Hepatocyte (in vitro differentiated cells): ENCODE data around the gene MRE11.

ENCODE experiments used
- EZH2 ChIP-seq: fragments of 200-600 bp; sonication (generic); IDR thresholded peaks from 2 replicates; pipeline ENCODE4 v1.6.1; 2016; ENCODE audit warnings: antibody characterized with exemption, mild to moderate bottlenecking, borderline replicate concordance
- EZH2phosphoT487 ChIP-seq: fragments of 200-600 bp; sonication (generic); IDR thresholded peaks from one replicate; pipeline ENCODE4 v1.6.1; 2018; ENCODE audit warnings: antibody characterized with exemption, mild to moderate bottlenecking, low read depth, moderate library complexity; ENCODE audit not compliant: unreplicated experiment, severe bottlenecking
- TF ChIP-seq, protein P1 (sequence below): fragments of 200-600 bp; sonication (generic); IDR thresholded peaks from 2 replicates; pipeline ENCODE4 v1.5.1; 2016; ENCODE audit warnings: antibody characterized with exemption, mild to moderate bottlenecking; ENCODE audit not compliant: poor library complexity

DNA sequence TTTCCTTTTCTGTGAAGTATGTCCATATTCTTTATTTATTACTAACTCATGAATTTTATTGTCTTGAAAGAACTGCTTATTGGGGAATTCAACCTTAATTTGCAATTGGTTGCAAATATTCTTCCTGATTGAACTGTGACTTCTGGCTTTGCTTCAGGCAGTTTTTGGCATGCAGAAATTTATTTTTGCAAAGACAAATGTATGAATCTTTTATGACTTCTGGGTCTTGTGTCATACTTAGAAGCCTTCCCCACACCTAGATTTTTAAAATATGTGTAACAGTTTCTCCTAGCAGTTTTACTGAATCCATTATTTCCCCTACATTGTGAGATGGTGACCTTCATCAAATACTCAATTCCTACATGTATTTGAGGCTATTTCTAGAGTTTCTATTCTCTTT, 12.3 kb downstream of the MRE11 start:
- TF ChIP-seq, protein P1, sequence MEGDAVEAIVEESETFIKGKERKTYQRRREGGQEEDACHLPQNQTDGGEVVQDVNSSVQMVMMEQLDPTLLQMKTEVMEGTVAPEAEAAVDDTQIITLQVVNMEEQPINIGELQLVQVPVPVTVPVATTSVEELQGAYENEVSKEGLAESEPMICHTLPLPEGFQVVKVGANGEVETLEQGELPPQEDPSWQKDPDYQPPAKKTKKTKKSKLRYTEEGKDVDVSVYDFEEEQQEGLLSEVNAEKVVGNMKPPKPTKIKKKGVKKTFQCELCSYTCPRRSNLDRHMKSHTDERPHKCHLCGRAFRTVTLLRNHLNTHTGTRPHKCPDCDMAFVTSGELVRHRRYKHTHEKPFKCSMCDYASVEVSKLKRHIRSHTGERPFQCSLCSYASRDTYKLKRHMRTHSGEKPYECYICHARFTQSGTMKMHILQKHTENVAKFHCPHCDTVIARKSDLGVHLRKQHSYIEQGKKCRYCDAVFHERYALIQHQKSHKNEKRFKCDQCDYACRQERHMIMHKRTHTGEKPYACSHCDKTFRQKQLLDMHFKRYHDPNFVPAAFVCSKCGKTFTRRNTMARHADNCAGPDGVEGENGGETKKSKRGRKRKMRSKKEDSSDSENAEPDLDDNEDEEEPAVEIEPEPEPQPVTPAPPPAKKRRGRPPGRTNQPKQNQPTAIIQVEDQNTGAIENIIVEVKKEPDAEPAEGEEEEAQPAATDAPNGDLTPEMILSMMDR, result no peak
- TF ChIP-seq EZH2 (no peak), EZH2phosphoT487 (no peak)
